ENCODE measurements around the gene COQ9.

The COQ9 gene

GRCh38 chr16:57475711-57476339 is 28.5 kb downstream of the COQ9 start:
- H3K4me3 ChIP-seq (ENCODE audit: low read depth, low read length): no peak overlapping the region
- TF ChIP-seq CTCF (IDR thresholded peaks at IDR 0.05; ENCODE audit: insufficient read depth, low read length, missing control alignments): peak; percentile 79
- no peak for DNase-seq (ENCODE audit: low read depth, low spot score)
- POLR2A ChIA-PET: no interaction called here
- CTCF ChIA-PET: interaction anchor here (1.0 to 13.2 kb wide), 3 partner anchors 14 to 44 kb away, joined by 3 to 161 read pairs (median 12); partner anchors contain the start of gene POLR2C

GRCh38 chr16:57476546-57477410 is 29.5 kb downstream of the COQ9 start:
- CTCF ChIA-PET: interaction anchor here (0.8 to 13.9 kb wide), 4 partner anchors 9 to 43 kb away, joined by 5 to 161 read pairs (median 58); partner anchors contain the start of gene POLR2C
- H3K4me3 ChIP-seq (ENCODE audit: low read depth, low read length): no peak overlapping the region
- POLR2A ChIA-PET: no interaction called here
- no peak for TF ChIP-seq CTCF (IDR thresholded peaks at IDR 0.05; ENCODE audit: insufficient read depth, low read length, missing control alignments)
- no peak for DNase-seq (ENCODE audit: low read depth, low spot score)

GRCh38 chr16:57477531-57478202 is 30.4 kb downstream of the COQ9 start:
- ChIA-PET CTCF (interaction anchor here (13.2 to 13.9 kb wide), 2 partner anchors 16 to 42 kb away, joined by 103 to 161 read pairs; partner anchors contain the start of gene POLR2C), POLR2A (no interaction called here)
- TF ChIP-seq CTCF (IDR thresholded peaks at IDR 0.05; ENCODE audit: insufficient read depth, low read length, missing control alignments): no peak
- DNase-seq (ENCODE audit: low read depth, low spot score): no peak
- no peak overlapping the region for H3K4me3 ChIP-seq (ENCODE audit: low read depth, low read length)

- POLR2A ChIA-PET: no interaction called here
- H3K4me3 ChIP-seq (ENCODE audit: low read depth, low read length): peak overlapping the region; percentile 57
- CTCF ChIA-PET: interaction anchor here (1.1 to 13.9 kb wide), 3 partner anchors 17 to 61 kb away, joined by 3 to 161 read pairs (median 103); partner anchors contain the start of gene POLR2C
- TF ChIP-seq CTCF (IDR thresholded peaks at IDR 0.05; ENCODE audit: insufficient read depth, low read length, missing control alignments): no peak
- no peak for DNase-seq (ENCODE audit: low read depth, low spot score)
Measured at GRCh38 chr16:57478396-57479204, 31.3 kb downstream of the COQ9 start.

- no peak for DNase-seq (ENCODE audit: low read depth, low spot score)
- TF ChIP-seq CTCF (IDR thresholded peaks at IDR 0.05; ENCODE audit: insufficient read depth, low read length, missing control alignments): no peak
- ChIA-PET CTCF (interaction anchor here (0.6 to 13.9 kb wide), 4 partner anchors 18 to 94 kb away, joined by 3 to 161 read pairs (median 53); partner anchors contain the start of gene POLR2C), POLR2A (interaction anchor here (2.5 kb wide), 1 partner anchor 17 kb away, joined by 10 read pairs; the partner anchor contains the start of gene POLR2C)
- peak overlapping the region; percentile 57 for H3K4me3 ChIP-seq (ENCODE audit: low read depth, low read length)
Measured at GRCh38 chr16:57479205-57479975, 32.1 kb downstream of the COQ9 start.

All from AG04449 (cell line).